ENCODE results near the gene PCIF1.
"Not testable (repeated sequence)": the region's sequence is repeated elsewhere in the genome, so short reads cannot be mapped to it uniquely, and the experiment has no call there.

PCIF1 gene

GRCh38 chr20:45968801-45969711 lies 34.6 kb downstream of the PCIF1 start:
- no peak for DNase-seq

GRCh38 chr20:45969712-45970634 lies 35.5 kb downstream of the PCIF1 start:
- DNase-seq = peak in 2 of 6 experiments; percentile 30 to 35

- peak in 4 of 6 experiments; percentile 18 to 61 (median 40) for DNase-seq
These were observed 36.4 kb downstream of the PCIF1 start for GRCh38 chr20:45970646-45971424.

- DNase-seq = peak in 2 of 6 experiments; percentile 44 to 46
These were observed 36.9 kb downstream of the PCIF1 start for GRCh38 chr20:45971425-45971674.

- peak; percentile 87 to 100 (median 96) for DNase-seq
These were observed 37.4 kb downstream of the PCIF1 start, which contains the start of gene ZNF335 for GRCh38 chr20:45971675-45972499. Gene ZNF335 (minus strand): TSS chr20:45972203. CDS start chr20:45971410, 793 bp downstream.

- no peak for DNase-seq
These were observed 38.2 kb downstream of the PCIF1 start for GRCh38 chr20:45972500-45973183.

- no peak for DNase-seq
These were observed 40.5 kb downstream of the PCIF1 start for GRCh38 chr20:45974896-45975565.

- DNase-seq = no peak
These were observed 41.2 kb downstream of the PCIF1 start for GRCh38 chr20:45975686-45976085.

GRCh38 chr20:45976086-45976485 lies 41.6 kb downstream of the PCIF1 start:
- DNase-seq = no peak

GRCh38 chr20:45981261-45981660 lies 46.8 kb downstream of the PCIF1 start:
- DNase-seq = no peak

GRCh38 chr20:45983279-45983743 lies 48.8 kb downstream of the PCIF1 start:
- no peak for DNase-seq

- DNase-seq = no peak
These were observed 51.1 kb downstream of the PCIF1 start for GRCh38 chr20:45985573-45985972.

- DNase-seq = peak; percentile 42 to 77 (median 66)
These were observed 52.8 kb downstream of the PCIF1 start for GRCh38 chr20:45987108-45987780.

GRCh38 chr20:45988830-45989229 lies 54.3 kb downstream of the PCIF1 start:
- not testable (repeated sequence) for DNase-seq

GRCh38 chr20:45991616-45992015 lies 57.1 kb downstream of the PCIF1 start:
- no peak for DNase-seq

- no peak for DNase-seq
These were observed 58.9 kb downstream of the PCIF1 start for GRCh38 chr20:45993197-45993951.

- no peak for DNase-seq
These were observed 60.4 kb downstream of the PCIF1 start for GRCh38 chr20:45994761-45995493.

GRCh38 chr20:45995495-45996097 lies 61.1 kb downstream of the PCIF1 start:
- DNase-seq = not testable (repeated sequence)

All from stimulated activated naive CD4-positive, alpha-beta T cell (primary cell).